ENCODE measurements around the gene ARSG. TPM values are rescaled to one million over a fixed set of nuclear protein-coding genes. Genes with fewer than 3 reads are reported as not detected.

The ARSG gene
- total and polyA plus RNA-seq, 2 of the 13 experiments (the other 11 are each of a cell fraction or from before 2014, with no cell fraction given), result 3.7 to 15.2 TPM

DNA sequence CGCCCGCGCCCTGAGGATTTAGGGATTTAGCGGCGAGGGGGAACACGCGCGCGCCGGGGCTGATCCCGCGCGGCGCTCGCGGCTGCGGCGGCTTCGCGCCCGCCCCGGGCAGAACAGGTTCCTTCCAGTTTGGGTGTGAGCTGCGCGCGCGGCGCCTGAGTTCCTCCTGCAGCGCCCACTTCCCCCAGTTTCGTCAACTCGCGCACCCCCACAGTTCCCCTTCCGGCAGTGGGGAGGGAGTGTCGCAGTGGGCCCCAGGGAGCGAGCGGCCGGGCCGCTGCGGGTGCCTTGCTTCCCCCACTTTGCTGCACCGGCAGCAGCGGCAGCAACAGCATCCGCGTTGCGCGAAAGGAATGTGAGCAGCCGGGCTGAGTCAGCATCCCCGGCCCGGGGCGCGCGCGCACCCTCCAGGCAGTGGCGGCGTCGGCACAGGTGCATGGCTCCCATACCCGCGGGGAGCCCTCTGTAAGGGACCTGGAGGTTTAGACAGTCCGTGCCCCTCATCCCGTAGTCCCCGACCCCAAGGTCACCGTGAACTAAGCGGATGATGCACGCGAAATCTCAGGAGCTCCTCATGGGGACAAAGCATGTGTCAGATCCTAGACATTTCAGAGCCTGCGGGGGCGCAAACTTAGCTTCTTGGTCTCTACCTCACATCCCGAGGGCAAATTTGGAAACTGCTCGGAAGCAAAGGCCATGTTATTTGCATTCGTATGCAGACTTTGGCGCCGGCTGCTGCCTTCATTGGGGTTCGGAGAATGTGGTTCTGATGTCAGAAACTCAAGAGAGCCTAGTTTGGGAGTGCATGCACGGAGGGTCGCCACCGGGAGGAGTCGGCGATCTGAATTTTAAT lies 767 bp downstream of the ARSG start (continued):
- TF ChIP-seq, protein P1, sequence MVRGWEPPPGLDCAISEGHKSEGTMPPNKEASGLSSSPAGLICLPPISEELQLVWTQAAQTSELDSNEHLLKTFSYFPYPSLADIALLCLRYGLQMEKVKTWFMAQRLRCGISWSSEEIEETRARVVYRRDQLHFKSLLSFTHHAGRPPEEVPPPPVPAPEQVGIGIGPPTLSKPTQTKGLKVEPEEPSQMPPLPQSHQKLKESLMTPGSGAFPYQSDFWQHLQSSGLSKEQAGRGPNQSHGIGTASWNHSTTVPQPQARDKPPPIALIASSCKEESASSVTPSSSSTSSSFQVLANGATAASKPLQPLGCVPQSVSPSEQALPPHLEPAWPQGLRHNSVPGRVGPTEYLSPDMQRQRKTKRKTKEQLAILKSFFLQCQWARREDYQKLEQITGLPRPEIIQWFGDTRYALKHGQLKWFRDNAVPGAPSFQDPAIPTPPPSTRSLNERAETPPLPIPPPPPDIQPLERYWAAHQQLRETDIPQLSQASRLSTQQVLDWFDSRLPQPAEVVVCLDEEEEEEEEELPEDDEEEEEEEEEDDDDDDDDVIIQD (CRISPR knock-in tag; IDR thresholded peaks at IDR 0.05; ENCODE audit: low read depth), result no peak
- TF ChIP-seq HES4 (CRISPR knock-in tag; IDR thresholded peaks at IDR 0.05; ENCODE audit: borderline replicate concordance), result 0 out of 2 replicates have a peak, but pooled peaks have one; percentile 5
- TF ChIP-seq, protein P2, sequence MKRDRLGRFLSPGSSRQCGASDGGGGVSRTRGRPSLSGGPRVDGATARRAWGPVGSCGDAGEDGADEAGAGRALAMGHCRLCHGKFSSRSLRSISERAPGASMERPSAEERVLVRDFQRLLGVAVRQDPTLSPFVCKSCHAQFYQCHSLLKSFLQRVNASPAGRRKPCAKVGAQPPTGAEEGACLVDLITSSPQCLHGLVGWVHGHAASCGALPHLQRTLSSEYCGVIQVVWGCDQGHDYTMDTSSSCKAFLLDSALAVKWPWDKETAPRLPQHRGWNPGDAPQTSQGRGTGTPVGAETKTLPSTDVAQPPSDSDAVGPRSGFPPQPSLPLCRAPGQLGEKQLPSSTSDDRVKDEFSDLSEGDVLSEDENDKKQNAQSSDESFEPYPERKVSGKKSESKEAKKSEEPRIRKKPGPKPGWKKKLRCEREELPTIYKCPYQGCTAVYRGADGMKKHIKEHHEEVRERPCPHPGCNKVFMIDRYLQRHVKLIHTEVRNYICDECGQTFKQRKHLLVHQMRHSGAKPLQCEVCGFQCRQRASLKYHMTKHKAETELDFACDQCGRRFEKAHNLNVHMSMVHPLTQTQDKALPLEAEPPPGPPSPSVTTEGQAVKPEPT (CRISPR knock-in tag; IDR thresholded peaks at IDR 0.05; ENCODE audit: low read depth), result no peak; the same call in 1 of the 2 replicates
- TF ChIP-seq EEA1 (CRISPR knock-in tag; IDR thresholded peaks at IDR 0.05; ENCODE audit: borderline replicate concordance), result peak; percentile 74; the same call in 1 of the 2 replicates
- no peak for TF ChIP-seq ZNF724P (CRISPR knock-in tag; IDR thresholded peaks at IDR 0.05; ENCODE audit: borderline replicate concordance)
- TF ChIP-seq ZNF615 (CRISPR knock-in tag; IDR thresholded peaks at IDR 0.05; ENCODE audit: borderline replicate concordance), result 0 out of 2 replicates have a peak, but pooled peaks have one; percentile 25
- TF ChIP-seq GATAD2A (CRISPR knock-in tag; IDR thresholded peaks at IDR 0.05), result no peak; the same call in none of the 2 replicates
- peak; percentile 73; the same call in 1 of the 2 replicates for TF ChIP-seq ZNF670 (CRISPR knock-in tag; IDR thresholded peaks at IDR 0.05; ENCODE audit: borderline replicate concordance)
- 0 out of 2 replicates have a peak, but pooled peaks have one; percentile 32 for TF ChIP-seq ZFY (CRISPR knock-in tag; IDR thresholded peaks at IDR 0.05)
- 0 out of 2 replicates have a peak, but pooled peaks have one; percentile 34 for TF ChIP-seq ATF7-NPFF (CRISPR knock-in tag; IDR thresholded peaks at IDR 0.05; ENCODE audit: low read depth)
- 0 out of 2 replicates have a peak, but pooled peaks have one; percentile 7 for TF ChIP-seq SMYD3 (CRISPR knock-in tag; IDR thresholded peaks at IDR 0.05)
- peak; percentile 49 for TF ChIP-seq ZSCAN31 (CRISPR knock-in tag; IDR thresholded peaks at IDR 0.05; ENCODE audit: low read depth)
- TF ChIP-seq ZNF547 (CRISPR knock-in tag; IDR thresholded peaks at IDR 0.05), result peak; percentile 50; the same call in 1 of the 2 replicates
- peak; percentile 66 for TF ChIP-seq ARNTL (CRISPR knock-in tag; IDR thresholded peaks at IDR 0.05)
- peak; percentile 38; the same call in 1 of the 2 replicates for TF ChIP-seq ZNF230 (CRISPR knock-in tag; IDR thresholded peaks at IDR 0.05)
- peak; percentile 89 for TF ChIP-seq AKAP8 (CRISPR knock-in tag; IDR thresholded peaks at IDR 0.05)
- TF ChIP-seq HOXA3 (CRISPR knock-in tag; IDR thresholded peaks at IDR 0.05), result peak; percentile 16; the same call in 1 of the 2 replicates
- no peak for TF ChIP-seq ZNF737 (CRISPR knock-in tag; IDR thresholded peaks at IDR 0.05; ENCODE audit: borderline replicate concordance)
- TF ChIP-seq ZNF446 (CRISPR knock-in tag; IDR thresholded peaks at IDR 0.05), result 0 out of 2 replicates have a peak, but pooled peaks have one; percentile 21
- TF ChIP-seq ZNF564 (CRISPR knock-in tag; IDR thresholded peaks at IDR 0.05), result no peak
- TF ChIP-seq, protein P3, sequence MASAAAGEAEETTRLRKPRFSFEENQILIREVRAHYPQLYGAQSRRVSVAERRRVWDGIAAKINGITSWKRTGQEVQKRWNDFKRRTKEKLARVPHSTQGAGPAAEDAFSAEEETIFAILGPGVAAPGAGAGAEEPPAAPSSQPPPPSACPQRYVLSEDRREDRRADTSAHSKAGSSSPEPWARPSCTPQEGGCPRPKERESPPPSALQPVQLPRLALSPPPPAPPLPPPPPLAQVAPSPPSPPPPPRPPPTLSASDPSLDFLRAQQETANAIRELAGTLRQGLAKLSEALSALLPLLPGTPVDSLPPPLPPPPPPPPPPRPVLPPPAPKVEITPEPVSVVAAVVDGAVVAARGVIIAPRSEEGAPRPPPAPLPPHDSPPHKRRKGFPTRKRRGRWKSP (CRISPR knock-in tag; IDR thresholded peaks at IDR 0.05), result peak; percentile 87
- no peak; the same call in 1 of the 2 replicates for TF ChIP-seq ELF3 (CRISPR knock-in tag; IDR thresholded peaks at IDR 0.05)
